DOHH2 (cell line): ENCODE measurements around the gene EXOC3.

Source experiments
- EZH2phosphoT487 ChIP-seq: fragments of 200-600 bp; sonication (generic); IDR thresholded peaks from 2 replicates; pipeline ENCODE4 v1.6.1; 2017; ENCODE audit warnings: borderline replicate concordance, mild to moderate bottlenecking, antibody characterized with exemption, low read length, moderate library complexity, mixed read lengths
- TF ChIP-seq, protein P1 (sequence below): fragments of 200-600 bp; sonication (generic); IDR thresholded peaks from one replicate; pipeline ENCODE4 v1.5.1; 2014; ENCODE audit warnings: antibody characterized with exemption, mild to moderate bottlenecking, low read depth, low read length; ENCODE audit not compliant: poor library complexity, severe bottlenecking

DNA sequence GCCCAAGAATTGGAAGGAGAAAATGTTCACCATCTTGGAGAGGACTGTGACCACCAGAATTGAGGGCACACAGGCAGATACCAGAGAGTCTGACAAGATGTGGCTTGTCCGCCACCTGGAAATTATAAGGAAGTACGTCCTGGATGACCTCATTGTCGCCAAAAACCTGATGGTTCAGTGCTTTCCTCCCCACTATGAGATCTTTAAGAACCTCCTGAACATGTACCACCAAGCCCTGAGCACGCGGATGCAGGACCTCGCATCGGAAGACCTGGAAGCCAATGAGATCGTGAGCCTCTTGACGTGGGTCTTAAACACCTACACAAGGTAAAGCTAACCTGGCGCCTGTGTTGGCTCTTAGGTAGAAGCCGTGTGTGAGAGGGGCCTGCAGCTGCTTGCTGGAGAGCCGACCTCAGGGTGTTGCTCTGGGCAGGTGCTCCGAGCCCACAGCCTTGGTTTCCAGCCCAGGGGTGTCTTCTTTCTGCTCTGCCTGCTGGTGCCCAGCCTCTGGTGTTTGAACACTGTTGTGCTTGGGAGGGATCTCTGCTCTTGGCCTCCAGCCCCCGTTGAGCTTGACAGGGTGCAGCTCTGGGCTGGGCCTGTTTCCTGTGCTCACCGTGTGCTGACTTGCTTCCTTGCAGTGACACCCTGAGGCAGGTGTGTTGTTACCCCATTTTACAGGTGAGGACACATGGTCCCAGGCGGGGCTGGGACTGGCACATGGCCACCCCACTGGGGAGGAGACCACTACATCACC, 10.9 kb downstream of the EXOC3 start:
- TF ChIP-seq, protein P1, sequence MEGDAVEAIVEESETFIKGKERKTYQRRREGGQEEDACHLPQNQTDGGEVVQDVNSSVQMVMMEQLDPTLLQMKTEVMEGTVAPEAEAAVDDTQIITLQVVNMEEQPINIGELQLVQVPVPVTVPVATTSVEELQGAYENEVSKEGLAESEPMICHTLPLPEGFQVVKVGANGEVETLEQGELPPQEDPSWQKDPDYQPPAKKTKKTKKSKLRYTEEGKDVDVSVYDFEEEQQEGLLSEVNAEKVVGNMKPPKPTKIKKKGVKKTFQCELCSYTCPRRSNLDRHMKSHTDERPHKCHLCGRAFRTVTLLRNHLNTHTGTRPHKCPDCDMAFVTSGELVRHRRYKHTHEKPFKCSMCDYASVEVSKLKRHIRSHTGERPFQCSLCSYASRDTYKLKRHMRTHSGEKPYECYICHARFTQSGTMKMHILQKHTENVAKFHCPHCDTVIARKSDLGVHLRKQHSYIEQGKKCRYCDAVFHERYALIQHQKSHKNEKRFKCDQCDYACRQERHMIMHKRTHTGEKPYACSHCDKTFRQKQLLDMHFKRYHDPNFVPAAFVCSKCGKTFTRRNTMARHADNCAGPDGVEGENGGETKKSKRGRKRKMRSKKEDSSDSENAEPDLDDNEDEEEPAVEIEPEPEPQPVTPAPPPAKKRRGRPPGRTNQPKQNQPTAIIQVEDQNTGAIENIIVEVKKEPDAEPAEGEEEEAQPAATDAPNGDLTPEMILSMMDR, result no peak
- TF ChIP-seq EZH2phosphoT487, result no peak
